ENCODE results near the gene RDH14.

RDH14 gene

DNA sequence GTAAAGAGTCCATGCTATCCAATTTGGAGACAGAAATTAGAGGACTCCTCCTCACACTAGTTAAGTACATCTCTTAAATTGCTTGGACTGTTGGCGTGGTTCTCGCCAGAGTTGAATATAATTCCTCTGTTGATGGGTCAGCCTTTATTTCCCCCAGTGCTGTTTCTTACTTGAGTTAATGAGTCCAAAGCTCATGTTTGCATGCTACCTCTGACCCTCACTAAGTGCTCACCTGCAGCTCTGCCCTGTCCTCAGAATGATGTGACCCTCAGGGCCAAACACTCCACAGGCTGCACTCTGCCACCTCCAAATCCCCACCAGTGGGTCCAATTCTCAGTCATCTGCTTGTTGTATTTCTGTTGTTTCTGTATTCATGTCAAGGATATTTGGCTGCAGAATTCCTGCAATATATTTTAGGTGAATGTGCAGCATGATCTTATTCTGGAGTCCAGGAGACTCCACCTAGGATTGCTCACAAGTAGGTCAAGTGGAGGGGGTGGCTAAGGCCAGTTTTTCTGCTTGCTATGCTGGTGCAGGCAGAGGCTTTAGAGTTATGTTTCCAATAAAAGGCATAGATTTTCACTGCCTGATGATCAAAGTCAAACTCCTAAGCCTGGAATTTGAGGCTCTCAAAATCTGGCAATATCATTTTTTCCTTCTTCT, 37.8 kb downstream of the RDH14 start:
- Mint-ChIP-seq H3K27me3 (peaks cover 20% of the 10 kb centered on the region), H3K36me3 (no peaks in the 10 kb centered on the region), H3K9me3 (no peaks in the 10 kb centered on the region), H3K4me1 (no peaks in the 10 kb centered on the region), H3K27ac (no peak overlapping the region), H3K4me3 (no peak overlapping the region)
- CTCF ChIA-PET, result interaction anchor here (1.4 to 3.3 kb wide), 2 partner anchors 8 to 30 kb away, joined by 3 to 25 read pairs; no protein-coding TSS in a partner anchor
- no peak for DNase-seq

DNA sequence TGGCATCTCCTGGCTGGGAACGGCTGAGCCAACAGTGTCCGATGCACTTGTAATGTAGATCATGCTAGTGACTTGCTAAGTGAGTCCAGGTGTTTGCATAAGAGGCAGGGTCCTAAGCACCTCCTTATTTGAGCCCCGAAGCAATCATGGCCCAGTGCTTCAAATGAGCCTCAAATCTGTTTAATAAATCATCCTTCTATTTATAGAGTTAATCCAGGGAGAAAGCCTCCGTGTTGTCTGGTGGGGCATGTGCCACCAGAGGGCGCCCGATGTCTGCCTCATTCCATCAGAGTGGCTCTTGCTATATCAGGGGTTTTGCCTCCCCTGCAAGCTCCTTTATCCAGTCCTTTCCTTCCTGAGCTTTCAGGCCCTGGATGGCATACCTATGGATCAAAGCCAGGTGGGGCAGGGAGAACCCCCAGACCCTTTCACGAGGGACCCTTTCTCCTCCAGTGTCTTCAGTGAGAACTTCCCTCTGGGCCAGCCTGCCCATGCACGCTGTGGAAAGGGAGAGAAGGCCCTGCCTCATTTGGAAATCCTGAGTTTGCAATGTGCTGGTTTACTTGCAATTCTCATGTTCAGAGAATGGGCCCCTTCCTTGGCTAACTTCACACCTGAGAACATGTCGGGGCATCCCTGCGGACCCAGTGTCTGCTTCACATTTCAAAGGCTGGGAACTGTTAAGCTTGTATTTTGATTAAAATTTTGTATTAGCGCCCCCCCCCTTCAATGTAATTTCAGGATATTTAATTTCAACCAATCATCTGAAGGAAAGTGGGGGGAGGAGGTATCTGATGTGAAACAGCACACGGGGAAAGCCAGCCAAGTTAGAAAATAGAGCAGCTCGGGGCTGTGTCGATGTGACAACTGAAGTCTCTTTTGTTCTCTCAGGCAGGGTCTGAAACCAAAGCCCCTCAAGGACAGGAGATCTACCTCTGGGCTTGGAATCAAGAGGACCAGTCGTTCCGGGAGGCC, 39.7 kb downstream of the RDH14 start:
- CTCF ChIA-PET, result interaction anchor here (0.6 to 3.7 kb wide), 16 partner anchors 10 to 1343 kb away, joined by 3 to 25 read pairs (median 3); partner anchors contain the start of gene OSR1
- Mint-ChIP-seq H3K4me1 (no peaks in the 10 kb centered on the region), H3K36me3 (no peaks in the 10 kb centered on the region), H3K27ac (no peak overlapping the region), H3K9me3 (no peaks in the 10 kb centered on the region), H3K4me3 (no peak overlapping the region), H3K27me3 (peaks cover 25% of the 10 kb centered on the region)
- peak; percentile 81 for DNase-seq

DNA sequence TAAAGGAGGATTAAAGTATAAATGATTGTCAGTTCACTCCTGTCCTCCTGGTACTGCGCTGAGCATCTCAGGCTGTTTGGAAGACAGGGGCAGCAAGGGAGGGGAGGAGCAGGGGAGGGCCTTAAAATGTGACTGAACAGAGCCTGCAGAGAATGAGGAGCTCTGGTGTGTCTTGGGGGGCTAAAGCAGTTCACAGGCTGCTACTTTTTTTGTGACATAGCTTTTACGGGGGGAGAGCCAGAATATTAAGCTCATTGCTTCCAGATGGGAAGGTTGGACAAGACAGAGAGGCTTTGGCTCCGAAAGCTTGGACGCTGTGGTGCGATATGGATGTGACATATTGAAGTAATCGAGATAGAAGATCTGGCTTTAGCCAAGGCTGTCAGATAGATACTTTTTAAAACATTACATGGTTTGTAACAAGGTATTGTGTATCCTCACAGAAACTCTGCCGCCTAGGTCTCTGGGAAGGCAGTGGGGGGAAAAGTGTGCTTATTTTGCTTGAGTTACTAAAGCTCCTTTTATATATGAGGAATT, 40.5 kb downstream of the RDH14 start:
- CTCF ChIA-PET, result interaction anchor here (0.7 to 3.7 kb wide), 13 partner anchors 10 to 1344 kb away, joined by 3 to 25 read pairs (median 4); no protein-coding TSS in a partner anchor
- H3K36me3 Mint-ChIP-seq, result no peaks in the 10 kb centered on the region
- no peaks in the 10 kb centered on the region for H3K9me3 Mint-ChIP-seq
- no peak overlapping the region for H3K4me3 Mint-ChIP-seq
- H3K27me3 Mint-ChIP-seq, result peaks cover 24% of the 10 kb centered on the region
- no peak overlapping the region for H3K27ac Mint-ChIP-seq
- H3K4me1 Mint-ChIP-seq, result no peaks in the 10 kb centered on the region
- no peak for DNase-seq

DNA sequence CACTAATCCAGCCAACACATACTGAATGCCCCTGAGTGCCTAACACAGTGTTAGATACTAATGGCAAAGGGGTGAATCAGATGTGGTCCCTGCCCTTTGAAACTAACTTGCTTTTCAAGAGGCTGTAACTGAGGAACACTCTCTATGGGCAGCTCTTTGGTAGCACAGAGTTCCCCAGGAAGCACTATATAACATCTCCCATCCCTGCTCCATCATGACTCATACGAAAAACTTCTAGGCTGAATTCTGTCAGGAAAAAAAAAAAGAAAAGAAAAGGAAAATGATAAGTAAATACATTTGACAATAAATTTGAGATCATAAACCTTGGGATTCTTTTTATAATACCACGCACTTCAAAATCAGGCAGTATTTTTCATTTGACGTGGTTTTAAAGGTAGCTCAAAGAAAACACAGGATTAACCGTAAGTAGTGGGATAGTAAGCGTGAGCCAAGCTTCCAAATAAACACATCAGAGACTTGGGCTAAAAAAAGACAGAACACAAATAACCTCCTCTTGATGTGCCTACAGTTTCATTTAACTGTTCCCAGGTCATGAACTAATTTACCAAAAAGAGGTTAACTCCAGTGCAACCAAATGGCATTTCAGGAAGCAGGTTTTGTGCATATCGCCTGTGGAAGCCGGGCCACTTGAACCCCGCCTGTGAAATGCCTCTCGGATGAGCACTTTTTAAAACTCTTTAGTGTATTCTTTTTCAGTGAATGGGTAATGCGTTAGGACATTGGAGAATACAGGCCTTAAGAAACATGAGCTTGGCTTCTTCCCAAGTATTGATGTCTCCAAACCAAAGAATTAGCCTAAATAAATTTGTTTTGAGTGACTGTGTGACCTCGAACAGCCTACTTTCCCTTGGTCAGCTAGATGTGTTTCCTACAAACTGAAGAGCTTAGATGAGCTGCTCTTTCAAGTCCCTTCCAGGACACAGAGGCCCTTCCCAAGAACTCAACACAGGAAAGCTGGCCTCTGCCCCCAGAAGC, 42.0 kb downstream of the RDH14 start:
- CTCF ChIA-PET, result interaction anchor here (3.7 kb wide), 1 partner anchor 1345 kb away, joined by 16 read pairs; no protein-coding TSS in a partner anchor
- Mint-ChIP-seq H3K27ac (no peak overlapping the region), H3K27me3 (peaks cover 23% of the 10 kb centered on the region), H3K36me3 (no peaks in the 10 kb centered on the region), H3K9me3 (no peaks in the 10 kb centered on the region), H3K4me1 (no peaks in the 10 kb centered on the region), H3K4me3 (no peak overlapping the region)
- DNase-seq, result no peak

DNA sequence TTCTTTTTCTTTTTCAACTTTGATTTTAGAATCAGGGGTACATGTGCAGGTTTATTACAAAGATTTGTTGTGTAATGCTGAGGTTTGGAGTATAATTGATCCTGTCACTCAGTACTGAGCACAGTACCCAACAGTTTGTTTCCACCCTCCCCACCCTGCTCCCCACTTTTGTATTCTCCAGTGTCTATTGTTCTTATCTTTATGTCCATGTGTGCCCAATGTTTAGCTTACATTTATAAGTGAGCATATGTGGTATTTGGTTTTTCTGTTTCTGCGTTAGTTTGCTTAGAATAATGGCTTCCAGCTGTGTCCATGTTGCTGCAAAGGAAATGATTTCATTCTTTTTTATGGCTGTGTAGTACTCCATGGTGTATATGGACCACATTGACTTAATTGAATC, 43.1 kb downstream of the RDH14 start:
- CTCF ChIA-PET, result interaction anchor here (0.6 kb wide), 1 partner anchor 143 kb away, joined by 3 read pairs; no protein-coding TSS in a partner anchor
- H3K9me3 Mint-ChIP-seq, result no peaks in the 10 kb centered on the region
- H3K36me3 Mint-ChIP-seq, result no peaks in the 10 kb centered on the region
- H3K27ac Mint-ChIP-seq, result no peak overlapping the region
- no peak overlapping the region for H3K4me3 Mint-ChIP-seq
- peaks cover 23% of the 10 kb centered on the region for H3K27me3 Mint-ChIP-seq
- no peak for DNase-seq
- H3K4me1 Mint-ChIP-seq, result no peaks in the 10 kb centered on the region

DNA sequence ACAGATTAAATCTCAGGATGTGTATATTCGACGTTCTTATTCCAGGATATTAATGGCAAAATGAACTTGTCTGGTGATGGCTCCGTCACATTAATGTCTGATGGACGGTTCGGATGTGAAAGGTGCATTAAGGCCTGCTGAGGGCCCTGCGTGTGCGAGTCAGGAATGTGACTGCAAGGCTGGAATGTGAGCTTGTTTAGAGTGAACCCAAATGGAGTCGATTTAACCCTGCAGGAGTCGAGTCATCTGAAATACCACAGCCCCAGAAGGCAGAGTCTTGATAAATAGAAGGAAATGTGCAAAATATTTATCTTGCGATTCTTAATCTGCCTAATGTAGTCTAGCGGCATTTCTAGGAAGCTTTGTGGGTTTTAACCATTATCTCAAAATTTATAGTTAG, 44.3 kb downstream of the RDH14 start:
- Mint-ChIP-seq H3K9me3 (no peaks in the 10 kb centered on the region), H3K4me3 (no peak overlapping the region), H3K4me1 (no peaks in the 10 kb centered on the region), H3K27me3 (peaks cover 21% of the 10 kb centered on the region), H3K27ac (no peak overlapping the region), H3K36me3 (no peaks in the 10 kb centered on the region)
- no peak for DNase-seq
- CTCF ChIA-PET, result no interaction called here

DNA sequence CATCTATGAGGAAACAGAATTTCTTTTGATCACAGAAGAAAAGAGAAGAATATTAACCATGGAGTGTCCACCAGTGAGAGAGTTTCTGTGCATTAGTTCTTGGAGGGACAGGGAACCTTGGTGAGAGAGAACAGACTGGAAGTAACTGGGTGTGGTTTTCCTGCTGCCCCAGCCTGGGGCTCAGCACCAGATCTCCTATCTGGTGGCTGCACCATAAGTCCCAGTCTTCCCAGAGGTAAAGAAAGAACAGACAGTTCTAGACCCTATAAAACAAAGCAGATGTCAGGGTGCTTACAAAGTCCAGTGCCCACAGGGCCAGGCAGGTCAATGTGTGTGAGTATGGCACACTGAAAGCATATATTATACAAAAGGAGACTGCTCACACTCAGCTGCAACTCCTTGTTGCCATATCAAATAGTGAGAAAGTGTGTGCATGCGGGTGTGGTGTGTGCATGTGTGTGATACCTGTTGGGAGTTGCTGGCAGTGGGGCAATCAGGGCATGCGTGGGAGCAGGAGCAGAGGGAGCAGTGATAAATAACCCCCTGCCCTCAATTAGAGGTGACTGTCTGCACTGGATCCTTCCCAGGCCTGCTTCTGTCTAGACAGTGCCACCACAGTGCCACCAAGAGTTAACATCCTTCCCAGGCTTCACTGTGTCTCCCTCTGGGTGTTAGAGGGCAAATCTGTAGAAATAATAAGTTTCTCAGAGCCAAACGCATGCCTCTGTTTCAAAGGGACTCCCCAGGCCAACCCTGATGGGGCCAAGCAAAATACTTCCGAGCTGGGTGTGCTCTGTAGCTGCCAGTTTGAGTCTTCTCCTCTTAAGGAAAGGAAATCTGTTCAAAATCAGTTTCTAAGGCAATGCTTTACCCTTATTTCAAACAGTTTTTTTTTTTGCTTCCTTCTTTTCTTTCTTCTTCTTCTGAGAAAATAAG, 45.7 kb downstream of the RDH14 start:
- no peak overlapping the region for H3K4me3 Mint-ChIP-seq
- peaks cover 22% of the 10 kb centered on the region for H3K27me3 Mint-ChIP-seq
- no peaks in the 10 kb centered on the region for H3K9me3 Mint-ChIP-seq
- no peaks in the 10 kb centered on the region for H3K36me3 Mint-ChIP-seq
- no peak for DNase-seq
- CTCF ChIA-PET, result no interaction called here
- no peaks in the 10 kb centered on the region for H3K4me1 Mint-ChIP-seq
- H3K27ac Mint-ChIP-seq, result no peak overlapping the region

DNA sequence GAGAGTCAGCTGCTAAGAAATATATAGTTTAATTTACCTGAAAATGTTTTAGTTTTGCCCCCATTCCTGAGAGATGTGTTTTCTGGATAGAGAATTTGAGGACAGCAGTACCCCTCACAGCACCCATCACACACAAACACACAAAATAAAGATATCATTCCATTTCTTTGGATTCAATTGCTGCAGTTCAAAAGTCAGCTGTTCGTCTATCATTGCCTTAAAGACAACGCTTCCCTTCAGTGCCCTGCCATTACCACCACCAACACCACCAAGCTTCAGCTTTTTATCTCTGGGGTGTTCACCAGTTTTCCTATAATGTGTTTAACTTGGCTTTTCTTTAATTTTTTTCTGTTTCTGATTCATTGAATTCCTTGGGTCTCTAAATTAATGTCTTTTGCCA, 49.7 kb downstream of the RDH14 start:
- no peaks in the 10 kb centered on the region for H3K36me3 Mint-ChIP-seq
- H3K4me1 Mint-ChIP-seq, result no peaks in the 10 kb centered on the region
- CTCF ChIA-PET, result interaction anchor here (1.3 kb wide), 1 partner anchor 9 kb away, joined by 4 read pairs; no protein-coding TSS in a partner anchor
- no peak for DNase-seq
- no peaks in the 10 kb centered on the region for H3K9me3 Mint-ChIP-seq
- peaks cover 10% of the 10 kb centered on the region for H3K27me3 Mint-ChIP-seq
- H3K4me3 Mint-ChIP-seq, result no peak overlapping the region
- no peak overlapping the region for H3K27ac Mint-ChIP-seq

DNA sequence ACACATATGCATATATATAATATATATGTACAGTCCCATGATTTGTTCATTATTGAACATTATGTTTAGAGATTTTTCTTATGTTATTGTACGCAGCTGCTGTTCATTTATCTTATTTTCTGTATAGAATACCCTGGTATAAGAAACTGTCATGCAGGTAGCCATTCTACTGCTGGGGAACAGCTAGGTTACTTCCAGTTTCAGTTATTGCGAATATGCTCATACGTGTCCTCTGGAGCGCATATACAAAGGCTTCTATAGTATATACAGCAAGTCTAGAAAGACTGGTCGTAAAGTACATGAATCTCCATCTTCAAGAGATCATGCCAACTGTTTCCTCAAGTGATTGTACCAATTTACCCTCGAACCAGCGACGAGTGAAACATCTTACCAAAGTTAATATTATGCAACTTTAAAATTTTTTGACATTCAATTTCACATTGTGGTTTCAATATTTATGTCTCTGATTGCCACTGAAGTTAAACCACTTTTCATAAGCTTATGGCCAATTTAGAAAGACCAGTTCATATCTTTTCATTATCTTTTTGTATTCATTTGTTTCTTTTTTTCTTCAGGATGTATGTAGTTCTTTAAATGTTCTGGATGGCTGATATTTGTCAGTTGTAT, 53.5 kb downstream of the RDH14 start:
- Mint-ChIP-seq H3K4me1 (no peaks in the 10 kb centered on the region), H3K36me3 (no peaks in the 10 kb centered on the region), H3K27ac (no peak overlapping the region), H3K27me3 (peaks cover 7% of the 10 kb centered on the region), H3K9me3 (no peaks in the 10 kb centered on the region), H3K4me3 (no peak overlapping the region)
- CTCF ChIA-PET, result no interaction called here
- no peak for DNase-seq

DNA sequence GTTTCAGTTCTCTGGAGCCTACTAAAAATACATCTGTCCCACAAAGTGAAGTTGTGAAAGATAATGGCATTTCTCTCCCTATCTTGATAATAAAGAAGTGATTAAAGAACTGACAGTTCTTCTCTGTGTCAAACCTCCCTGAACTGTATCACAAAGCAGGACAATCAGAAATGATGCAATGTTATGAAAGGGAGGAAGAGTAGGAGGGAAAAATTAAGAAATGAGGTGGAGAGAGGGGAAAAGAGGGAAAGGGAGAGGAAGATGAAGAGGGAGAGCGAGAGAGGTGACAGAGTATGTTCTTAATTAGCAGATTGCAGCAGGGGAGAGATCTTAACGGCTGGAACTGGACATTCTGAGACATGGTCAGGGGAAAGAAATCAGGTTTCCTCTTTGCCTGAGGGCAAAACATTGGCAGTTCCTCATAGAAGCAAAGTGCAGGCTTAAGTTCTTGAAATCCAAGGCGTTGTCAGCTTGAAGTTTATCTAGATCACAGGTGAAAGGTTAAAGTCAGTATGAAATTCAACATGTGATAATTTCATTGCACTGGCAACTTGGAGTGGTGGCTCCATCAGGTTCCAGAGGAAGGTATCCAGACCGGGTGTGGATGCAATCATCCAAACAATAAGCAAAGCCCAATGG, 54.6 kb downstream of the RDH14 start:
- no peak overlapping the region for H3K27ac Mint-ChIP-seq
- no peak for DNase-seq
- CTCF ChIA-PET, result no interaction called here
- H3K4me3 Mint-ChIP-seq, result no peak overlapping the region
- H3K9me3 Mint-ChIP-seq, result no peaks in the 10 kb centered on the region
- peaks cover 7% of the 10 kb centered on the region for H3K27me3 Mint-ChIP-seq
- no peaks in the 10 kb centered on the region for H3K4me1 Mint-ChIP-seq
- H3K36me3 Mint-ChIP-seq, result no peaks in the 10 kb centered on the region
